GM23338 (cell line): ENCODE data around the gene ABCA1.

Experiments used
- CREB1 ChIP-seq: fragments of 250-450 bp; sonication (Bioruptor Pico); IDR thresholded peaks from 2 replicates; pipeline ENCODE4 v1.5.0; 2020; ENCODE audit warnings: low read depth, mild to moderate bottlenecking, moderate library complexity
- EZH2 ChIP-seq: fragments of 200-600 bp; sonication (generic); IDR thresholded peaks from one replicate; pipeline ENCODE4 v1.8.0; 2017; ENCODE audit warnings: antibody characterized with exemption, mild to moderate bottlenecking, low read depth; ENCODE audit not compliant: unreplicated experiment
- EZH2phosphoT487 ChIP-seq: fragments of 200-600 bp; sonication (generic); IDR thresholded peaks from one replicate; pipeline ENCODE4 v1.8.1; 2018; ENCODE audit warnings: antibody characterized with exemption; ENCODE audit not compliant: unreplicated experiment
- JUNB ChIP-seq: IDR thresholded peaks from one replicate; pipeline ENCODE4 v1.6.1; 2016; ENCODE audit warnings: antibody characterized with exemption; ENCODE audit not compliant: unreplicated experiment
- NANOG ChIP-seq: IDR thresholded peaks from 2 replicates; pipeline ENCODE4 v1.6.1; 2016; ENCODE audit warnings: antibody characterized with exemption, borderline replicate concordance
- POLR2AphosphoS5 ChIP-seq: IDR thresholded peaks from 2 replicates; pipeline ENCODE4 v1.6.1; 2016; ENCODE audit warnings: antibody characterized with exemption, low read depth
- STAT1 ChIP-seq: IDR thresholded peaks from one replicate; pipeline ENCODE4 v1.6.1; 2016; ENCODE audit warnings: antibody characterized with exemption; ENCODE audit not compliant: unreplicated experiment
- ZNF114 ChIP-seq: fragments of 250-450 bp; sonication (Bioruptor Pico); IDR thresholded peaks from 2 replicates; pipeline ENCODE4 v1.5.0; 2020; ENCODE audit warnings: mild to moderate bottlenecking, moderate library complexity
- ZNF331 ChIP-seq: fragments of 250-450 bp; sonication (Bioruptor Pico); IDR thresholded peaks from 2 replicates; pipeline ENCODE4 v1.5.0; 2020; ENCODE audit warnings: low read depth, mild to moderate bottlenecking, moderate library complexity
- TF ChIP-seq, protein P1 (sequence below), 2 experiments: fragments of 200-600 bp in 1 of 2; sonication (generic) in 1 of 2; conservative IDR thresholded peaks; 2 replicates each; pipeline versions ENCODE4 v1.5.1 to v1.6.1; 2016 to 2017; ENCODE audit warnings: antibody characterized with exemption in 2 of 2, low read depth in 2 of 2, mild to moderate bottlenecking in 2 of 2, moderate library complexity in 1 of 2
- TF ChIP-seq, protein P2 (sequence below): IDR thresholded peaks from one replicate; pipeline ENCODE4 v1.6.1; 2018; ENCODE audit warnings: antibody characterized with exemption; ENCODE audit not compliant: unreplicated experiment
- TF ChIP-seq, protein P3 (sequence below): IDR thresholded peaks from 2 replicates; pipeline ENCODE4 v1.6.1; 2016; ENCODE audit warnings: antibody characterized with exemption
- TF ChIP-seq, protein P4 (sequence below): fragments of 250-450 bp; sonication (Bioruptor Pico); IDR thresholded peaks from 2 replicates; pipeline ENCODE4 v1.5.0; 2020; ENCODE audit warnings: mild to moderate bottlenecking, moderate library complexity

DNA sequence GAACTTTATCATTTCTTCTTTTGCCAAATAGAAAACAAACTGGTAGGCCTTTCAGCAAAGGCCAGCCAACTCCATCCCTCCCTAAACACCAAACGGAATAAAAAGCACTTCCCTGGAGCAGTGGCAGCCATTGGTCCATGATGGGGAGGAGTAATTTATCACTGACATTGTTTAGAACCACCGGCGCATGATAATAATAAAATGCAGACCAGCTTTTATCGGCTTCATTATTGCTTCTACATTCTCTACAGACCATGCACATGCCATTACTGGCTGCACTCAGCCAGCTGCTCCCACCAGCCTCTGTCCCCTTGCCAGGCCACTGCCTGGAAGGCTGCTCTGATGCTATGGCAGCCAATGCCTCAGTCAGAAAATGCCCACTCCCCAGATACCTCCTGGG, 45.9 kb downstream of the ABCA1 start:
- TF ChIP-seq, protein P1, sequence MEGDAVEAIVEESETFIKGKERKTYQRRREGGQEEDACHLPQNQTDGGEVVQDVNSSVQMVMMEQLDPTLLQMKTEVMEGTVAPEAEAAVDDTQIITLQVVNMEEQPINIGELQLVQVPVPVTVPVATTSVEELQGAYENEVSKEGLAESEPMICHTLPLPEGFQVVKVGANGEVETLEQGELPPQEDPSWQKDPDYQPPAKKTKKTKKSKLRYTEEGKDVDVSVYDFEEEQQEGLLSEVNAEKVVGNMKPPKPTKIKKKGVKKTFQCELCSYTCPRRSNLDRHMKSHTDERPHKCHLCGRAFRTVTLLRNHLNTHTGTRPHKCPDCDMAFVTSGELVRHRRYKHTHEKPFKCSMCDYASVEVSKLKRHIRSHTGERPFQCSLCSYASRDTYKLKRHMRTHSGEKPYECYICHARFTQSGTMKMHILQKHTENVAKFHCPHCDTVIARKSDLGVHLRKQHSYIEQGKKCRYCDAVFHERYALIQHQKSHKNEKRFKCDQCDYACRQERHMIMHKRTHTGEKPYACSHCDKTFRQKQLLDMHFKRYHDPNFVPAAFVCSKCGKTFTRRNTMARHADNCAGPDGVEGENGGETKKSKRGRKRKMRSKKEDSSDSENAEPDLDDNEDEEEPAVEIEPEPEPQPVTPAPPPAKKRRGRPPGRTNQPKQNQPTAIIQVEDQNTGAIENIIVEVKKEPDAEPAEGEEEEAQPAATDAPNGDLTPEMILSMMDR (conservative IDR thresholded peaks at IDR 0.05; ENCODE audit: low read depth in 2 of 2), result no peak
- TF ChIP-seq POLR2AphosphoS5 (no peak), EZH2phosphoT487 (no peak), EZH2 (no peak), CREB1 (CRISPR knock-in tag) (no peak), JUNB (no peak), STAT1 (no peak), ZNF114 (no peak), ZNF331 (no peak), NANOG (no peak)
- TF ChIP-seq, protein P2, sequence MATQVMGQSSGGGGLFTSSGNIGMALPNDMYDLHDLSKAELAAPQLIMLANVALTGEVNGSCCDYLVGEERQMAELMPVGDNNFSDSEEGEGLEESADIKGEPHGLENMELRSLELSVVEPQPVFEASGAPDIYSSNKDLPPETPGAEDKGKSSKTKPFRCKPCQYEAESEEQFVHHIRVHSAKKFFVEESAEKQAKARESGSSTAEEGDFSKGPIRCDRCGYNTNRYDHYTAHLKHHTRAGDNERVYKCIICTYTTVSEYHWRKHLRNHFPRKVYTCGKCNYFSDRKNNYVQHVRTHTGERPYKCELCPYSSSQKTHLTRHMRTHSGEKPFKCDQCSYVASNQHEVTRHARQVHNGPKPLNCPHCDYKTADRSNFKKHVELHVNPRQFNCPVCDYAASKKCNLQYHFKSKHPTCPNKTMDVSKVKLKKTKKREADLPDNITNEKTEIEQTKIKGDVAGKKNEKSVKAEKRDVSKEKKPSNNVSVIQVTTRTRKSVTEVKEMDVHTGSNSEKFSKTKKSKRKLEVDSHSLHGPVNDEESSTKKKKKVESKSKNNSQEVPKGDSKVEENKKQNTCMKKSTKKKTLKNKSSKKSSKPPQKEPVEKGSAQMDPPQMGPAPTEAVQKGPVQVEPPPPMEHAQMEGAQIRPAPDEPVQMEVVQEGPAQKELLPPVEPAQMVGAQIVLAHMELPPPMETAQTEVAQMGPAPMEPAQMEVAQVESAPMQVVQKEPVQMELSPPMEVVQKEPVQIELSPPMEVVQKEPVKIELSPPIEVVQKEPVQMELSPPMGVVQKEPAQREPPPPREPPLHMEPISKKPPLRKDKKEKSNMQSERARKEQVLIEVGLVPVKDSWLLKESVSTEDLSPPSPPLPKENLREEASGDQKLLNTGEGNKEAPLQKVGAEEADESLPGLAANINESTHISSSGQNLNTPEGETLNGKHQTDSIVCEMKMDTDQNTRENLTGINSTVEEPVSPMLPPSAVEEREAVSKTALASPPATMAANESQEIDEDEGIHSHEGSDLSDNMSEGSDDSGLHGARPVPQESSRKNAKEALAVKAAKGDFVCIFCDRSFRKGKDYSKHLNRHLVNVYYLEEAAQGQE, result no peak
- TF ChIP-seq, protein P3, sequence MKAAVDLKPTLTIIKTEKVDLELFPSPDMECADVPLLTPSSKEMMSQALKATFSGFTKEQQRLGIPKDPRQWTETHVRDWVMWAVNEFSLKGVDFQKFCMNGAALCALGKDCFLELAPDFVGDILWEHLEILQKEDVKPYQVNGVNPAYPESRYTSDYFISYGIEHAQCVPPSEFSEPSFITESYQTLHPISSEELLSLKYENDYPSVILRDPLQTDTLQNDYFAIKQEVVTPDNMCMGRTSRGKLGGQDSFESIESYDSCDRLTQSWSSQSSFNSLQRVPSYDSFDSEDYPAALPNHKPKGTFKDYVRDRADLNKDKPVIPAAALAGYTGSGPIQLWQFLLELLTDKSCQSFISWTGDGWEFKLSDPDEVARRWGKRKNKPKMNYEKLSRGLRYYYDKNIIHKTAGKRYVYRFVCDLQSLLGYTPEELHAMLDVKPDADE, result no peak
- TF ChIP-seq, protein P4, sequence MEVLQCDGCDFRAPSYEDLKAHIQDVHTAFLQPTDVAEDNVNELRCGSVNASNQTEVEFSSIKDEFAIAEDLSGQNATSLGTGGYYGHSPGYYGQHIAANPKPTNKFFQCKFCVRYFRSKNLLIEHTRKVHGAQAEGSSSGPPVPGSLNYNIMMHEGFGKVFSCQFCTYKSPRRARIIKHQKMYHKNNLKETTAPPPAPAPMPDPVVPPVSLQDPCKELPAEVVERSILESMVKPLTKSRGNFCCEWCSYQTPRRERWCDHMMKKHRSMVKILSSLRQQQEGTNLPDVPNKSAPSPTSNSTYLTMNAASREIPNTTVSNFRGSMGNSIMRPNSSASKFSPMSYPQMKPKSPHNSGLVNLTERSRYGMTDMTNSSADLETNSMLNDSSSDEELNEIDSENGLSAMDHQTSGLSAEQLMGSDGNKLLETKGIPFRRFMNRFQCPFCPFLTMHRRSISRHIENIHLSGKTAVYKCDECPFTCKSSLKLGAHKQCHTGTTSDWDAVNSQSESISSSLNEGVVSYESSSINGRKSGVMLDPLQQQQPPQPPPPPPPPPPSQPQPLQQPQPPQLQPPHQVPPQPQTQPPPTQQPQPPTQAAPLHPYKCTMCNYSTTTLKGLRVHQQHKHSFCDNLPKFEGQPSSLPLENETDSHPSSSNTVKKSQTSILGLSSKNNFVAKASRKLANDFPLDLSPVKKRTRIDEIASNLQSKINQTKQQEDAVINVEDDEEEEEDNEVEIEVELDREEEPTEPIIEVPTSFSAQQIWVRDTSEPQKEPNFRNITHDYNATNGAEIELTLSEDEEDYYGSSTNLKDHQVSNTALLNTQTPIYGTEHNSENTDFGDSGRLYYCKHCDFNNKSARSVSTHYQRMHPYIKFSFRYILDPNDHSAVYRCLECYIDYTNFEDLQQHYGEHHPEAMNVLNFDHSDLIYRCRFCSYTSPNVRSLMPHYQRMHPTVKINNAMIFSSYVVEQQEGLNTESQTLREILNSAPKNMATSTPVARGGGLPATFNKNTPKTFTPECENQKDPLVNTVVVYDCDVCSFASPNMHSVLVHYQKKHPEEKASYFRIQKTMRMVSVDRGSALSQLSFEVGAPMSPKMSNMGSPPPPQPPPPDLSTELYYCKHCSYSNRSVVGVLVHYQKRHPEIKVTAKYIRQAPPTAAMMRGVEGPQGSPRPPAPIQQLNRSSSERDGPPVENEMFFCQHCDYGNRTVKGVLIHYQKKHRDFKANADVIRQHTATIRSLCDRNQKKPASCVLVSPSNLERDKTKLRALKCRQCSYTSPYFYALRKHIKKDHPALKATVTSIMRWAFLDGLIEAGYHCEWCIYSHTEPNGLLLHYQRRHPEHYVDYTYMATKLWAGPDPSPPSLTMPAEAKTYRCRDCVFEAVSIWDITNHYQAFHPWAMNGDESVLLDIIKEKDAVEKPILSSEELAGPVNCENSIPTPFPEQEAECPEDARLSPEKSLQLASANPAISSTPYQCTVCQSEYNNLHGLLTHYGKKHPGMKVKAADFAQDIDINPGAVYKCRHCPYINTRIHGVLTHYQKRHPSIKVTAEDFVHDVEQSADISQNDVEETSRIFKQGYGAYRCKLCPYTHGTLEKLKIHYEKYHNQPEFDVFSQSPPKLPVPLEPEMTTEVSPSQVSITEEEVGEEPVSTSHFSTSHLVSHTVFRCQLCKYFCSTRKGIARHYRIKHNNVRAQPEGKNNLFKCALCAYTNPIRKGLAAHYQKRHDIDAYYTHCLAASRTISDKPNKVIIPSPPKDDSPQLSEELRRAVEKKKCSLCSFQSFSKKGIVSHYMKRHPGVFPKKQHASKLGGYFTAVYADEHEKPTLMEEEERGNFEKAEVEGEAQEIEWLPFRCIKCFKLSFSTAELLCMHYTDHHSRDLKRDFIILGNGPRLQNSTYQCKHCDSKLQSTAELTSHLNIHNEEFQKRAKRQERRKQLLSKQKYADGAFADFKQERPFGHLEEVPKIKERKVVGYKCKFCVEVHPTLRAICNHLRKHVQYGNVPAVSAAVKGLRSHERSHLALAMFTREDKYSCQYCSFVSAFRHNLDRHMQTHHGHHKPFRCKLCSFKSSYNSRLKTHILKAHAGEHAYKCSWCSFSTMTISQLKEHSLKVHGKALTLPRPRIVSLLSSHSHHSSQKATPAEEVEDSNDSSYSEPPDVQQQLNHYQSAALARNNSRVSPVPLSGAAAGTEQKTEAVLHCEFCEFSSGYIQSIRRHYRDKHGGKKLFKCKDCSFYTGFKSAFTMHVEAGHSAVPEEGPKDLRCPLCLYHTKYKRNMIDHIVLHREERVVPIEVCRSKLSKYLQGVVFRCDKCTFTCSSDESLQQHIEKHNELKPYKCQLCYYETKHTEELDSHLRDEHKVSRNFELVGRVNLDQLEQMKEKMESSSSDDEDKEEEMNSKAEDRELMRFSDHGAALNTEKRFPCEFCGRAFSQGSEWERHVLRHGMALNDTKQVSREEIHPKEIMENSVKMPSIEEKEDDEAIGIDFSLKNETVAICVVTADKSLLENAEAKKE, result no peak
